Skin of body (tissue), 2 donors: Measurements from ENCODE around the gene KDM8. TPM values are rescaled to one million over a fixed set of nuclear protein-coding genes. Genes with fewer than 3 reads are reported as not detected.

Experiments used
- DNase-seq: peaks from one replicate; lab custom pipeline; 2025; lab: John Stamatoyannopoulos, UW
- total RNA-seq: library from RNA; depleted of rRNA; stranded (reverse); fragments of >200 nt; gene quantifications from one replicate; pipeline ENCODE4 v1.2.3, GENCODE V29; 2014

The KDM8 gene
- total RNA-seq, 1 donor from 2014 or later = 1.7 TPM

- no peak for DNase-seq
Measured at GRCh38 chr16:27215660-27216059, 12.3 kb downstream of the KDM8 start.

GRCh38 chr16:27216297-27216885 lies 13.1 kb downstream of the KDM8 start:
- no peak for DNase-seq

DNA sequence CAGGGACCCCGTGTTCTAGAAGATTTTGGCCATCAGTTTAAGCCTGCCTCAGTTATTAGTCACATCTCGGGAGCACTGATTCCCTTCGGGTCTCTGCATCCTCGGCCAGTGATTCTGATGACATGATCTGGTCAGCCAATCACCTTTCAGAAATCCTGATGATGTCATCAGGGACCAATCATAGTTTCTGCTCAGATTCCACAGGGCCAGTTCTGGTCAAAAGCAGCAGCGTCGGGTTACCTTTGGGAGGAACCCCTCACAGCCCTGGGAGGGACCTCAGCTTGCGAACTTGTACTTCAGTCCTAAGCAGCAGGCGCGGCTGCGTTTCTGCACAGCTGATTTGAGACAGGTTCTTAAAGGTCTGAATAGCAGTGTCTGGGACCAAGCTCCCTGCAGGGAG lies 13.9 kb downstream of the KDM8 start:
- peak; percentile 22 for DNase-seq

- no peak for DNase-seq
Measured at GRCh38 chr16:27218756-27219155, 15.4 kb downstream of the KDM8 start.

- DNase-seq = no peak
Measured at GRCh38 chr16:27219161-27219560, 15.8 kb downstream of the KDM8 start.

- no peak for DNase-seq
Measured at GRCh38 chr16:27220120-27220519, 16.8 kb downstream of the KDM8 start.

DNA sequence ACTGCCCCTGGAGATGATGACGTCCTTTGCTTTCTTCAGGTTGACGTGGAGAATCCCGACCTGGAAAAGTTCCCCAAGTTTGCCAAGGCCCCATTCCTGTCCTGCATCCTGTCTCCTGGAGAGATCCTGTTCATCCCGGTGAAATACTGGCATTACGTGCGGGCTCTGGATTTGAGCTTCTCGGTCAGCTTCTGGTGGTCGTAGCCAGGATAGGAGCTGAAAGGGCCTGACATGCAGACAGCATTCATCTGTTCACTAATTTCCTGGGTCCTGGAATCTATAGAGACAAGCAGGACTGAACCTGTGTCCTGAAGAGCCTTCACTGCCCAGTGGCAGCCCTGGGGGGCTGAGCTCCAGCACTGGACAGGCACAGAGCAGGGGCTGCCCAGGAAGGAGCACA lies 17.2 kb downstream of the KDM8 start:
- no peak for DNase-seq

DNA sequence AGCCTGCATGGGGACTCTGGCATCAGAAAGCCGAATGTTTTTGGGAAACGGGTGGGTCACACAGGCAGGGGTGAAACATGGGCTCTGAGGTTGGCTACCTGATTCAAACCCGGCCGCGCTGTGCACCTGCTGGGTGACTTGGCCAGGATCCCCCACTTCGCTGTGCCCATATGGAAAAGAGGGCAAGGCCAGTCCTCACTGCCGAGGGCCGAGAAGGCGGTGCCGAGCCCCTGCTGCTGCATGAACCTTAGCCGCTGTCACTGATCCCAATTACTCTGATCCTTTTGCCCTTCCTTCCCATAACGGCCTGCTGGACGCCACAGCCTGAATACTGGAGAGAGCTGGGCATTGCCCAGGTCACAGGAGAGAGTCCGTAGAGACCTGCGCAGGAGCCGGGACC lies 17.7 kb downstream of the KDM8 start:
- no peak for DNase-seq

DNA sequence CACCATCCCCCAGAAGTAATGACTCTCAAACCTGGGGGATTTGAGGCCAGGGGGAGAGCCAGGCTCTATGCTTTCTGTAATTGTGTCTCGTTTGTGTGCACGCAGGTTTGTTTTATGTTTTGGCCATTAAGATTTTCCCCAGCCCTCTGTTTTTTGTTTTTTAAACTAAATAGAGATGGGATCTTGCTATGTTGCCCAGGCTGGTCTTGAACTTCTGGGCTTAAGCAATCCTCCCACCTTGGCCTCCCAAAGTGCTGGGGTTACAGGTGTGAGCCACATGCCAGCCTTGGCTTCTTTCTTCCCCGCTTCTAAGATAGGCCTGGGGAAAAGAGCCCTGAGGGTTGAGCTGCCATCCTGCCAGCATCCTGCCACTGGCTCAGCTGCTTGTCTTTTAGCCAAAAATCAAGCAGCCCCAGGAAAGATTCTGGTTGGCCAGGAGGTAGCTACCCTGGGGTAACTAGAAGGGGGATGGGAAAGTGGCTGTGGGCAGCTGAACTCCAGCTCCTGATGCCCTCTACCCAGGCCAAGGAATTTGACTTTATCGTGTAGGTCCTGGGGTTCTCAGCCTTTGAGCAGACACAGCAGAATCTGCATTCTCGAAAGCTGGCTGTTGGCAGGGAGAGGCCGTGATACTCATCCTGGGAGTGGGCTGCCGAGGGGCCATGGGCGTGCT lies 18.4 kb downstream of the KDM8 start:
- DNase-seq = no peak

- DNase-seq = peak; percentile 52
Measured at GRCh38 chr16:27222249-27223225, 19.2 kb downstream of the KDM8 start.

GRCh38 chr16:27223226-27223610 lies 19.9 kb downstream of the KDM8 start:
- no peak for DNase-seq

DNA sequence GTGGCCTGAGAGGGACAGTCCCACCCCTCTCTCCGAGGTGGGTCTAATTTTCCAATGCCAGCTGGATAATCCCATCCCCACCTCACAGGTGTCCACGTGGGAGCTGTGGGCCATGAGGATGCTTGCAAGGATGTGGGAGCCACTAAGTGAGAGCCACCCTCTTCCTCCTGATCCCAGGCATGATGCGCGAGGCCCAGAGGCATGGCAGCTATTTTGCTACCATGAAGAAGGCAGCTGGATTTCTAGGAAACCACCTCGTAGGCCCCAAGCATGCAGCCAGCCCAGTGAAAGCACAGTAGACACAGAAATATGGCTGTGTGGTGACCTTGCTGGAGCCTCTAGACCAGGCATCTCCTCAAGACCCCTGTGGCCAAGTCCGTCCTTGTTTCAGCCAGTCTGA lies 20.4 kb downstream of the KDM8 start:
- DNase-seq = no peak

DNA sequence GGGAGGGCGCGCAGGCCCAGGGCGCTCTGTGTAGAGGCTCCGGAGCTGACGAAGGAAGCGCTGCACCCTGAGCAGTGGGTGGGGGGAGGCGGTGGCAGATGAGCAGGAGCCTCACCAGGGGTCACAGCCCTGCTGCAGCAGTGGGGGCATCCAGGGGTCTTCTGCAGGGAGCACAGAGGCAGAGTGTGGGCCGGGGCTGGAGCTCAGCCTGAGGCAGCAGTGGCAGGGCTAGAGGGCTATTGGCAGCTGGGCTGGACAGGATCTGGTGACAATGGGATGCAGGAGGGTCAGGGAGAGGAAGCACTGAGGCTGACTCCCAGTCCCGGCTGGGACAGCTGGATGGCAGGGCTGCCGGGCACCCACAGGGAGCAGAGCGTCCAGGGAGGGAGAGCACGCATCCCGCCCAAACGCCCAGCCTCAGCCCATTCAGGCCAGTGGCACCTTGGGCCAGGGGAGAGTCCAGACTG lies 21.0 kb downstream of the KDM8 start:
- DNase-seq = no peak

DNA sequence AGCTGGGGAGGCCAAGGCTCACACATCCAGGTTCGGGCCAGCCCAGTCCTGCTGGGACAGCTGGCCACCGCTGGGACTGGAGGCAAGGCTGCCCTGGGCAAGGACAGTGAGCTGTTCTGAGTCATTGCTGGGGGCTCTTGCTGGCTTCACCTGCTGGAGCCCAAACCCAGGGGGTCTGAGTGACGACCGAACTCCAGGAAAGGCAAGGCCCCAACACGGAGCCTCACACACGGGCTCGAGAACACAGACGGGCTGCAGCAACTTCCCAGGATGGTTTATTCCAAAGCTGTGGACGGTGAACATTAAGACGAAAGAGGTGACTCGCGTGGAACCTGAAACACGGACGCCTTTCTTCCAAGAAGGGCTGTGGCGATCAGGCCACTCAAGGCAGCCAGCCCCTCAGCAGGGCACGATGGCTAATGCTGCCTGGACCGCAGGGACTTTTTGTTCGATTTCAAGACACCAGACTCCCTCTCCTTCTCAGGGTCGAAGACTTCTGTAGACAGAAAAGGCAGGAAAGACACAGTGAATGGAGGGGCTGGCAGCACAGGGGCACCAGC lies 21.5 kb downstream of the KDM8 start:
- no peak for DNase-seq

- DNase-seq = no peak
Measured at GRCh38 chr16:27225536-27226360, 22.4 kb downstream of the KDM8 start.

- no peak for DNase-seq
Measured at GRCh38 chr16:27226476-27226875, 23.1 kb downstream of the KDM8 start.

DNA sequence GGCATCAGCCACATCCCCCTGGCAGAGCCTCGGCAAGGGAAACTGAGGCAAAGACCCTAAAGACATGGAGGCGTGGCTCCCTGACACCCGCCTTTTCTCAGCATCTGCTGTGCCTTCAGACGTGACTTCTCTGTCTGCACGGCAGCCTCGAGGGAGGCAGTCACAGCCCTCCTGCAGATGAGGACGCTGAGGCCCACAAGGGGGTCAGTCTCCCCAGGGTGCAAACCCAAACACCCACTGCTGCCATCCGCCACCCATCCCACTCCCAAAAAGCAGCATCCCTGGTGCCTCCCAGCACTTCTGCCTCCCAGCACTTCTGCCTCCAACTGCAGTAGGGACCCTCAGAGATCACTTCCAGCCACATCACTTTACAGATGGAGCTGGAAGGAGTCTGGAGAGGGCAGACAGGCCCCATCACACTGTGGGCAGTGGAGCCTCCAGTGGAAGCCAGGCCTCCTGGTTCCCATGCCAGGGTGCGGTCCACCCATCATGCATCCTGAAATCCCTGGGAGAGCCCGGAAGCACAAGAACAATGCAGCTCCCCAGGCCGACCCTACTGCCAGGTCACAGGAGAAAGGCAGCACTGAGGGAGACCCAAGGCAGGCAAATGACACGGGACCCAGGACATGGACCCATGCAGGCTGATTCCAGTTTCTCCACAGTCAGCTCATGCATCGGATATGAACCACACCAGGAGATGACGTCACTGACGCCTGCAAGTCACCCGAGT lies 23.8 kb downstream of the KDM8 start:
- no peak for DNase-seq

- no peak for DNase-seq
Measured at GRCh38 chr16:27228045-27228444, 24.7 kb downstream of the KDM8 start.

DNA sequence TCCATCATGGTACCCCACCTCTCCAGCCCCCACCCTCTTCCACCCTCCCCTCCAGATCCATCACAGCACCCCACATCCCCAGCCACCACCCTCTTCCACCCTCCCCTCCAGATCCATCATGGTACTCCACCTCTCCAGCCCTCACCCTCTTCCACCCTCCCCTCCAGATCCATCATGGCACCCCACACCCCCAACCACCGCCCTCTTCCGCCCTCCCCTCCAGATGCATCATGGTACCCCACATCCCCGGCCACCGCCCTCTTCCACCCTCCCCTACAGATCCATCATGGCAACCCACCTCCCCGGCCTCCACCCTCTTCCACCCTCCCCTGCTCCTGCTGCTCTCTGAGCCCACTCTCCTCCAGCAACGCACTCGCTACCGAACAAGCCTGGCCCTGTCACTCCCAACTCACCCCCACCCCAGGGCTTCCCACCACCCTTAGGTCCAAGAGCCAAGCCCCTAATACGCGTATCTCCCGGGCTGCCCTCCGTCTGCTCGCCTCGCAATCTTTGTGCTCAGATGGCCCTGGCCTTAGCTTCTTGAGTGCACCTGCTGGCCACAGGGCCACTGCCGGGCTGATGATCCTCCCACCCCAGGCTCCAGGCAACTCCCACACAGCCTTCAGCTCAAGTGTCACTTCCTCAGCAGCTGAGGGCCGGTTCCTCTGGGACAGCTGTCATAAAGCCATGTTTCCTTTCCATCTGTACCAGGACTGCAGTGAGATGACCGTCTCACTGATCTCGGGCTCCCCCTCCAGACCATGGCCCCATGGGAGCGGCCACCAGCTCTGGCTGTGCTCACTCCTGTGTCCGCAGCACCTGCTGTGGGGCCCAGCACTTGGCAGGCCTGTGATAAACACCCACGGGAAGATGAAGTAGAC lies 25.5 kb downstream of the KDM8 start:
- DNase-seq = peak; percentile 39
